Activated CD4-positive, alpha-beta T cell treated with anti-CD3 and anti-CD28 coated beads for 24 hours (primary cell): ENCODE measurements around the gene DUS3L.
A peak's percentile ranks its signal among the peaks of the same experiment; 100 is the strongest.

Source experiments
- DNase-seq, 2 donors: peaks; one replicate each; pipeline ENCODE4 v3.0.0-alpha.2; 2020; ENCODE audit warnings: low read depth in 2 of 2

The DUS3L gene

GRCh38 chr19:5790559-5791520 is at the start of gene DUS3L:
Gene DUS3L (minus strand): TSS chr19:5791163. CDS start chr19:5791141, 22 bp downstream.
- peak; percentile 91 to 95 for DNase-seq

GRCh38 chr19:5839065-5840017 is 48.4 kb upstream of the DUS3L start, which contains the start of gene FUT6:
Gene FUT6 (minus strand): TSS chr19:5839702. CDS start chr19:5832567, 7,135 bp downstream.
- DNase-seq: no peak

GRCh38 chr19:5838353-5839064 is 47.5 kb upstream of the DUS3L start:
- no peak for DNase-seq

- DNase-seq: no peak
Observed at GRCh38 chr19:5837761-5838352, 46.9 kb upstream of the DUS3L start.

GRCh38 chr19:5832527-5833216 is 41.7 kb upstream of the DUS3L start:
- DNase-seq: no peak

GRCh38 chr19:5832061-5832460 is 41.1 kb upstream of the DUS3L start:
- no peak for DNase-seq

GRCh38 chr19:5831159-5831558 is 40.2 kb upstream of the DUS3L start:
- DNase-seq: no peak

- no peak for DNase-seq
Observed at GRCh38 chr19:5829567-5830310, 38.8 kb upstream of the DUS3L start.

- DNase-seq: peak in 1 of 2 donors; percentile 22
Observed at GRCh38 chr19:5828661-5829566, 38.0 kb upstream of the DUS3L start.

- peak; percentile 95 to 98 for DNase-seq
Observed at GRCh38 chr19:5827891-5828660, 37.1 kb upstream of the DUS3L start.

GRCh38 chr19:5827342-5827890 is 36.5 kb upstream of the DUS3L start:
- DNase-seq: no peak

GRCh38 chr19:5826531-5827341 is 35.8 kb upstream of the DUS3L start:
- no peak for DNase-seq

- DNase-seq: no peak
Observed at GRCh38 chr19:5825178-5825577, 34.2 kb upstream of the DUS3L start.

GRCh38 chr19:5824751-5825150 is 33.8 kb upstream of the DUS3L start:
- no peak for DNase-seq

GRCh38 chr19:5823579-5824281 is 32.8 kb upstream of the DUS3L start:
- no peak for DNase-seq

GRCh38 chr19:5822181-5822844 is 31.4 kb upstream of the DUS3L start:
- DNase-seq: no peak
